ENCODE results near the gene MICU2. TPM values are rescaled to one million over a fixed set of nuclear protein-coding genes. Genes with fewer than 3 reads are reported as not detected.

Gene MICU2
- polyA plus RNA-seq, 1 donor from 2014 or later = 223 TPM

DNA sequence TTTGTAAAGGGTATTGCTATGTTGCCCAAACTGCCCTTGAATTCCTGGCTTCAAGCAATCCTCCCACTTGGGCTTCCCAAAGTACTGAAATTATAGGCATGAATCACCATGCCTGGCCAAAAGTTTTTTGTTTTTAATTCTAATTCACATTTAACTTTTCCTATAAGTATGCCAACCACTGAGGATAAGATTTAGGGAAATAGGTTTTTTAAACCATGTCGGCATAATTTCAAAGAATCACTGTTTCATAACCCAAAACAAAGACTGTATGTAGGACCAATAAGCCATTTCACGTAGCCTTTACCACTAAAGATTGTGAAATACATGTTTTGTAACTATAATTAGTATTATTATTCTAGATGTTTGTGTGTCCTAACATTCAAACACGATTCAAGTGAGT lies 153.0 kb downstream of the MICU2 start:
- H3K79me2 ChIP-seq (replicated peaks; ENCODE audit: insufficient read depth, low read length) = peaks cover 64% of the 10 kb centered on the region
- no peaks in the 10 kb centered on the region for H3K36me3 ChIP-seq (ENCODE audit: insufficient read depth, low read length)
- H4K20me1 ChIP-seq (ENCODE audit: insufficient read depth) = no peaks in the 10 kb centered on the region
- TF ChIP-seq POLR2AphosphoS5 (IDR thresholded peaks at IDR 0.05) (no peak), EZH2 (IDR thresholded peaks at IDR 0.05; ENCODE audit: borderline replicate concordance, insufficient read depth, low read length, poor library complexity, severe bottlenecking) (no peak), SMC3 (conservative IDR thresholded peaks at IDR 0.05; ENCODE audit: poor library complexity) (no peak), MXI1 (conservative IDR thresholded peaks at IDR 0.05; ENCODE audit: poor library complexity, severe bottlenecking) (no peak), RAD21 (conservative IDR thresholded peaks at IDR 0.05) (no peak)
- TF ChIP-seq, protein P1, sequence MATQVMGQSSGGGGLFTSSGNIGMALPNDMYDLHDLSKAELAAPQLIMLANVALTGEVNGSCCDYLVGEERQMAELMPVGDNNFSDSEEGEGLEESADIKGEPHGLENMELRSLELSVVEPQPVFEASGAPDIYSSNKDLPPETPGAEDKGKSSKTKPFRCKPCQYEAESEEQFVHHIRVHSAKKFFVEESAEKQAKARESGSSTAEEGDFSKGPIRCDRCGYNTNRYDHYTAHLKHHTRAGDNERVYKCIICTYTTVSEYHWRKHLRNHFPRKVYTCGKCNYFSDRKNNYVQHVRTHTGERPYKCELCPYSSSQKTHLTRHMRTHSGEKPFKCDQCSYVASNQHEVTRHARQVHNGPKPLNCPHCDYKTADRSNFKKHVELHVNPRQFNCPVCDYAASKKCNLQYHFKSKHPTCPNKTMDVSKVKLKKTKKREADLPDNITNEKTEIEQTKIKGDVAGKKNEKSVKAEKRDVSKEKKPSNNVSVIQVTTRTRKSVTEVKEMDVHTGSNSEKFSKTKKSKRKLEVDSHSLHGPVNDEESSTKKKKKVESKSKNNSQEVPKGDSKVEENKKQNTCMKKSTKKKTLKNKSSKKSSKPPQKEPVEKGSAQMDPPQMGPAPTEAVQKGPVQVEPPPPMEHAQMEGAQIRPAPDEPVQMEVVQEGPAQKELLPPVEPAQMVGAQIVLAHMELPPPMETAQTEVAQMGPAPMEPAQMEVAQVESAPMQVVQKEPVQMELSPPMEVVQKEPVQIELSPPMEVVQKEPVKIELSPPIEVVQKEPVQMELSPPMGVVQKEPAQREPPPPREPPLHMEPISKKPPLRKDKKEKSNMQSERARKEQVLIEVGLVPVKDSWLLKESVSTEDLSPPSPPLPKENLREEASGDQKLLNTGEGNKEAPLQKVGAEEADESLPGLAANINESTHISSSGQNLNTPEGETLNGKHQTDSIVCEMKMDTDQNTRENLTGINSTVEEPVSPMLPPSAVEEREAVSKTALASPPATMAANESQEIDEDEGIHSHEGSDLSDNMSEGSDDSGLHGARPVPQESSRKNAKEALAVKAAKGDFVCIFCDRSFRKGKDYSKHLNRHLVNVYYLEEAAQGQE (IDR thresholded peaks at IDR 0.05; ENCODE audit: borderline replicate concordance) = no peak
- H3K4me3 ChIP-seq (ENCODE audit: low read length) = no peak overlapping the region
- H3K4me2 ChIP-seq (ENCODE audit: low read length) = no peak overlapping the region
- no peak overlapping the region for H3K27ac ChIP-seq (ENCODE audit: low read length)
- H3K9me3 ChIP-seq (ENCODE audit: low read length) = no peaks in the 10 kb centered on the region
- no peak overlapping the region for H3K9ac ChIP-seq (ENCODE audit: low read length)
- H2AFZ ChIP-seq (ENCODE audit: low read depth, low read length) = no peak overlapping the region
- H3K27me3 ChIP-seq (ENCODE audit: insufficient read depth, low read depth, low read length) = no peaks in the 10 kb centered on the region
- no peaks in the 10 kb centered on the region for H3F3A ChIP-seq (ENCODE audit: insufficient read depth, low read length, poor library complexity, severe bottlenecking)
- H3K9me2 ChIP-seq (ENCODE audit: insufficient read depth, low read length) = no peaks in the 10 kb centered on the region

DNA sequence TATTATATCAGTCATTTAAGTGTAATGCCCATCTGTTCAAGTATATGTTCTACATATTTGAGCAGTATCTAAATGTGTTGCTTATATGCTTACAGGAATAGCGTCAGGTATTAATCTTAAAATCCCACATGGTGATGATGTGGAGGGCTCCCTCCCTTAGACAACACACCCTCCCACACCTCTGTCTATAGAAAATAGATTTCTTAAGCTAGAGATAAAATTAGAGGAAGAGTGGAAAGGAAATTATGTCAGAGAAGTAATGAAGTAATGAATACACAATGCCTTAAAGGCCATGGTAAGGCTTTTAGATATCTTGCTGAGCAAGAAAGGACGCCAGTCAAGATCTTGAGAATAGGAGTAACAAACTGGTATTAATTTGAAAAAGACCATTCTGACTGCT lies 157.3 kb downstream of the MICU2 start:
- Histone ChIP-seq H3F3A (ENCODE audit: insufficient read depth, low read length, poor library complexity, severe bottlenecking) (no peaks in the 10 kb centered on the region), H3K27me3 (ENCODE audit: insufficient read depth, low read depth, low read length) (no peaks in the 10 kb centered on the region), H2AFZ (ENCODE audit: low read depth, low read length) (no peak overlapping the region), H3K36me3 (ENCODE audit: insufficient read depth, low read length) (no peaks in the 10 kb centered on the region), H3K4me3 (ENCODE audit: low read length) (no peak overlapping the region), H3K27ac (ENCODE audit: low read length) (no peak overlapping the region), H3K4me2 (ENCODE audit: low read length) (no peak overlapping the region), H3K9me3 (ENCODE audit: low read length) (no peaks in the 10 kb centered on the region), H3K79me2 (replicated peaks; ENCODE audit: insufficient read depth, low read length) (peaks cover 46% of the 10 kb centered on the region), H3K9me2 (ENCODE audit: insufficient read depth, low read length) (no peaks in the 10 kb centered on the region), H3K9ac (ENCODE audit: low read length) (no peak overlapping the region), H4K20me1 (ENCODE audit: insufficient read depth) (no peaks in the 10 kb centered on the region)
- TF ChIP-seq SMC3 (conservative IDR thresholded peaks at IDR 0.05; ENCODE audit: poor library complexity) (no peak), POLR2AphosphoS5 (IDR thresholded peaks at IDR 0.05) (no peak), TAF1 (IDR thresholded peaks at IDR 0.05; ENCODE audit: low read depth) (no peak), EP300 (conservative IDR thresholded peaks at IDR 0.05; ENCODE audit: poor library complexity, severe bottlenecking) (no peak), EZH2 (IDR thresholded peaks at IDR 0.05; ENCODE audit: borderline replicate concordance, insufficient read depth, low read length, poor library complexity, severe bottlenecking) (no peak), MXI1 (conservative IDR thresholded peaks at IDR 0.05; ENCODE audit: poor library complexity, severe bottlenecking) (no peak), RAD21 (conservative IDR thresholded peaks at IDR 0.05) (no peak)
- TF ChIP-seq, protein P2, sequence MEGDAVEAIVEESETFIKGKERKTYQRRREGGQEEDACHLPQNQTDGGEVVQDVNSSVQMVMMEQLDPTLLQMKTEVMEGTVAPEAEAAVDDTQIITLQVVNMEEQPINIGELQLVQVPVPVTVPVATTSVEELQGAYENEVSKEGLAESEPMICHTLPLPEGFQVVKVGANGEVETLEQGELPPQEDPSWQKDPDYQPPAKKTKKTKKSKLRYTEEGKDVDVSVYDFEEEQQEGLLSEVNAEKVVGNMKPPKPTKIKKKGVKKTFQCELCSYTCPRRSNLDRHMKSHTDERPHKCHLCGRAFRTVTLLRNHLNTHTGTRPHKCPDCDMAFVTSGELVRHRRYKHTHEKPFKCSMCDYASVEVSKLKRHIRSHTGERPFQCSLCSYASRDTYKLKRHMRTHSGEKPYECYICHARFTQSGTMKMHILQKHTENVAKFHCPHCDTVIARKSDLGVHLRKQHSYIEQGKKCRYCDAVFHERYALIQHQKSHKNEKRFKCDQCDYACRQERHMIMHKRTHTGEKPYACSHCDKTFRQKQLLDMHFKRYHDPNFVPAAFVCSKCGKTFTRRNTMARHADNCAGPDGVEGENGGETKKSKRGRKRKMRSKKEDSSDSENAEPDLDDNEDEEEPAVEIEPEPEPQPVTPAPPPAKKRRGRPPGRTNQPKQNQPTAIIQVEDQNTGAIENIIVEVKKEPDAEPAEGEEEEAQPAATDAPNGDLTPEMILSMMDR (IDR thresholded peaks at IDR 0.05; ENCODE audit: poor library complexity, severe bottlenecking) = no peak
- TF ChIP-seq, protein P1 (IDR thresholded peaks at IDR 0.05; ENCODE audit: borderline replicate concordance) = no peak

All from neural cell (in vitro differentiated cells).